ENCODE measurements around the gene JARID2. TPM values are rescaled to one million over a fixed set of nuclear protein-coding genes. Genes with fewer than 3 reads are reported as not detected.
A peak's percentile ranks its signal among the peaks of the same experiment; 100 is the strongest.

The JARID2 gene
- total RNA-seq, 4 donors from 2014 or later = 10.8 to 31.6 (median 14.3) TPM

DNA sequence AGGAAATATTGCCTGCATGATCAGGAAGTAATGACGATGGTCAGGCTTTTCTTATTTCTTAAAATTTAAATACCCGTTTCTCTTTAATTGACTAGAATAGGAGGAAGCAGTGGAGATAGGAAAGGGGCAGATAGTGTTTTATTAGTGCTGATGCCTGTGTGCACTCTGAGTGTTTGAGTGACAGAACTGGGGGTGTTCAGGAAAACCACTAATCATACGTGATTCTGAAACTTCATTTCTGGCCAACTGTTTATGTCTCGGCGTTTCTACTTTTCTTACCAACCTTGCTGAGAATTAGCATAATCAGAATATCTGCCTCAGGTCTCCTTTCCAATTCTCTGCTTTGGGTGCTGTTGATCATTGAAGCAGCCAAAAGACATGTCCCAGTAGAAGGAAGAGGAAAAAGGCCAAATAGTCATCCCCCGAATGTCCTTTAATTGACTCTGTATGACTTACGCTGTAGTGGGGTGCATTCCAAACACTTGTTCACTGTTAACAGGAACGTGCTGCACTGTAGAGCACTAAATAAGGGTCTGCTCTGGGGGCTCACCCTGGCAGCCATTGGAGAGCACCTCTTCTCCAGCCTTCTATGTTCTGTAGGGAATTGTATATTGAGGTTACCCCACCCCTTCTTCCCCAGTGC, 152.9 kb downstream of the JARID2 start:
- DNase-seq (ENCODE audit: low spot score) (no peak), ATAC-seq (ENCODE audit: low FRiP score) (no peak)
- TF ChIP-seq, protein P1, sequence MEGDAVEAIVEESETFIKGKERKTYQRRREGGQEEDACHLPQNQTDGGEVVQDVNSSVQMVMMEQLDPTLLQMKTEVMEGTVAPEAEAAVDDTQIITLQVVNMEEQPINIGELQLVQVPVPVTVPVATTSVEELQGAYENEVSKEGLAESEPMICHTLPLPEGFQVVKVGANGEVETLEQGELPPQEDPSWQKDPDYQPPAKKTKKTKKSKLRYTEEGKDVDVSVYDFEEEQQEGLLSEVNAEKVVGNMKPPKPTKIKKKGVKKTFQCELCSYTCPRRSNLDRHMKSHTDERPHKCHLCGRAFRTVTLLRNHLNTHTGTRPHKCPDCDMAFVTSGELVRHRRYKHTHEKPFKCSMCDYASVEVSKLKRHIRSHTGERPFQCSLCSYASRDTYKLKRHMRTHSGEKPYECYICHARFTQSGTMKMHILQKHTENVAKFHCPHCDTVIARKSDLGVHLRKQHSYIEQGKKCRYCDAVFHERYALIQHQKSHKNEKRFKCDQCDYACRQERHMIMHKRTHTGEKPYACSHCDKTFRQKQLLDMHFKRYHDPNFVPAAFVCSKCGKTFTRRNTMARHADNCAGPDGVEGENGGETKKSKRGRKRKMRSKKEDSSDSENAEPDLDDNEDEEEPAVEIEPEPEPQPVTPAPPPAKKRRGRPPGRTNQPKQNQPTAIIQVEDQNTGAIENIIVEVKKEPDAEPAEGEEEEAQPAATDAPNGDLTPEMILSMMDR (IDR thresholded peaks at IDR 0.05) = no peak

DNA sequence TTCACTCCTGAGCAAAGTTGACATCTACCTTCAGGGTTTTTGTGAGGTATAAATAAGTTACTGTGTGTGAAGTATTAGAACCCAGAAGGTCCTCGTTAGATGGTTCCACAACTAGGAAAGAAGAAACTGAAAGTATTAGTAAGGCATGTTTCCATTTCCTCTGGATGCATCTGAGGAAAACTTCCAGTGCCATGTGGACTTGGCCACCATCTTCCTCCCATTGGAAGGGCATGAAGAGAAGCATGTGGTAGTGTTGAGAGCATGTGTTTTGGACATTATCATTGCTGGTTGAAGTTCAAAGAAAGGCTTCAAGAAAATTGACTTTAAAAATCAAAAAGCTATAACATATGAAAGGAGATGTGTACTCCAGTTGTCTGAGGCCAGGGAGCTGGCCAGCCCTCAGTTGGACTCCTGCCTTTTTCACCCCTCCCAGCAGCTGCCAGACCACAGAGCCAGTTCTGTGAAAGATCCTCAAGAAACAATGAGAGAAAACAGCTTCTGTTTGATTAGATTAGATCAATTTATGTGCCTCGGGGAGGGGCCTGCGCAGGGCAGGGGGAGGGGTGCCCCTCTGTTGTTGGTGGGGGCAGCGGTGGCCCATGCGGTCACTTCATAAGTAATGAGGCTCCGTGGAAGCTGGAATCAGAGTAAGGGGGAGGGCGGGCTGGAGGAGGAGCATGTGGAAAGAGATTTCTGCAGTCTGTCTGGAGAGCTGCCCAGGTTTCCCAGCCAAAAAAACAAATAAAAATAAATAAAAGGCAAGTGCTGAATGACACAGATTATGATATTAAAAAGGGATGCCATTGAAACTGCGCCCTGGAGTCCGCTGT, 154.0 kb downstream of the JARID2 start:
- ATAC-seq (ENCODE audit: low FRiP score) (peak; percentile 83), DNase-seq (ENCODE audit: low spot score) (peak; percentile 46)
- TF ChIP-seq, protein P1 (IDR thresholded peaks at IDR 0.05) = no peak

DNA sequence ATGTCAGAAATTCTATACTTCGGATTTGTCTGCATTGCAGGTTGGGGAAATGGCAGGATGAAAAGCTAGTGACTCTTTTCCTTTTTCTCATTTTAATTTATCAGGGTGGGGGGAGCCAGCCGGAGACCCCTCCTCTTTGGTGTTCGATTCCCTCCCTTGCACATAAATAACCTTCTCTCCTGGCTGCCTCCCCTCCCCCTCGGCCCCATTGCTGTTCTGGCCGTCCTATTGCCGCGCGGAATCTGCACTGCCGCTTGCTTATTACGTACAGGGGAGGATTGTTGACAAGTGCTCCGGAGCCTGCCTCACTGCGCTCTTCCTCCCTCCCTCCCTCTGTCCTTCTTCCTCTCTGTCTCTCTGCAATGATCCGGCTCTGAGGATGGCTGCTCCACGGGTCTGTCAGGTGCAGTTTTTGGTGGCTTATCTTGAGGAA, 154.7 kb downstream of the JARID2 start:
- TF ChIP-seq, protein P1 (IDR thresholded peaks at IDR 0.05) = no peak
- no peak for ATAC-seq (ENCODE audit: low FRiP score)
- no peak for DNase-seq (ENCODE audit: low spot score)

DNA sequence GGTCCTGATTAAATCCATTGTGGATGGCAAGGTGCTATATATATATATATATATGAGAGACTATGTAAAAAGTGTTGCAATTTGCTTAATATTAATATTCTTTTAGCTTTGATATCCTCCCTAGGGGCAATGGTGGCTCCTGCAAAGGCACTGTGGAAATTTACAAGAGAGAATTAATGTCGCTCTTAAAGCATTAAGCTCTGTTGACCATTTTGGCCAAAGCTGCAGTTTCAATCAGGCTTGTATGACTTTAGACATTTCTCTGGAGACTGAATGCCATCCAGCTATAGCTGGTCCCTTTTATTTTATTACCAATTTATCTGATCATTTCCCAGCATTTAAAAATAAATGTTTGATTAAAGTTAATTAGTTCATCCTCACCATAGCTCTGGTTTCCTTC, 155.3 kb downstream of the JARID2 start:
- ATAC-seq (ENCODE audit: low FRiP score) = no peak
- no peak for DNase-seq (ENCODE audit: low spot score)
- TF ChIP-seq, protein P1 (IDR thresholded peaks at IDR 0.05) = no peak

DNA sequence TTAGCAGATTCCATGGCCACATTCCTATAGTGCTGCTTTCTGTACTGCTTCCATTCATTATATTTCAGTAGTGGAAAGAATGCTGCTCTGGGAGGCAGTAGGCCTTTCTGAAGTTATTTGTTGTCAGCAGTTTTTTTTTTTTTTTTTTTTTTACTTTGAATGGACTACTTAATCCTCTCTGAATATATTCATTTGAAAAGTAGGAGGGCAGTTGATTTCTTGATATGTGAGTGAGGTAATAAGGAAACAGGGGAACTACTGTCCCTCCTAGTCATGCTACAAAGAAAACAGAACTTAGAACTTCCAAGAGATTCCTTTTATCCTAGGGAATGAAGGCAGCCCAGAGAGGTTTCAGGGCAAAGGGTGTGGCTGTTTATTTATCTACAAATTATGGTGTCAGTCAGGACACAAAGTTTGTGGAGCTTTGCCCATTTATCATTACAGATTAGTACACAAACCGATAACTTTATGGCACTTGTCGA, 155.9 kb downstream of the JARID2 start:
- no peak for ATAC-seq (ENCODE audit: low FRiP score)
- TF ChIP-seq, protein P1 (IDR thresholded peaks at IDR 0.05) = no peak
- DNase-seq (ENCODE audit: low spot score) = no peak

DNA sequence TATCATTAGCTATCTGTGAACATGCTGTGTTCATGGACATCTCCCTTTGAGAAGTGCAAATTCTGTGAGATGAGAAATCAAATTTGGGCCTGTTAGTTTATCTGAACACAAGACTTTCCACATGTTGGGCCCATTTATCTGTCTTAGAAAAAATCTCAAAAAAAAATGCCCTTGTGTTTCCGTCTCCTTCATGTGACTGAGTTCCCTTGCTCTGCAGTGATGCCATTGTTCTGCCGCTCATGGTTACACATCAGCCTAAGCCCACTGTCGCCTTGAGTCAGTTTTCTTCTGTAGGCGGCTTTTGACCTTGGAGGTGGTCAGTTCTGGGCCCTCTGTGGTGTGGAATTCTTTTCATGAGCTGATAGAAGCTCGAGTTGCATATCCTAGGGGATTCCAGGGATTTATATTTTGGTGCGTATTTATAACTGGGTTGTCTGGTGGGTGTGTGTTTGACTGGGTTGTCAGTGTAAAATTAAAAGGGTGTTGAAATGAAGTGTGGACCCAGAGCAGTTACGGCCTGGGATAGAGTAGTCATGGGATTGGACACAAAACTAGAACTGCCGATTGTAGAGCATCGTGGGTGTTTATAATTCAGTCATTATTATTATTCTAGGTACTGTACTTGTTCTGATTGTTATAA, 156.7 kb downstream of the JARID2 start:
- ATAC-seq (ENCODE audit: low FRiP score) (no peak), DNase-seq (ENCODE audit: low spot score) (no peak)
- TF ChIP-seq, protein P1 (IDR thresholded peaks at IDR 0.05) = no peak
